BJ (cell line): ENCODE data around the gene CCL8. TPM values are rescaled to one million over a fixed set of nuclear protein-coding genes. Genes with fewer than 3 reads are reported as not detected.

ENCODE experiments used
- CTCF ChIA-PET: fragments of 350-600 bp; formaldehyde crosslinking; extraction: SDS; loops from one replicate; lab custom pipeline; 2021; ENCODE audit warnings: antibody characterized with exemption, inconsistent platforms; lab: Yijun Ruan, JAX
- POLR2A ChIA-PET: fragments of 300-600 bp; sonication (Branson Sonifier 250); formaldehyde crosslinking; extraction: SDS; loops from one replicate; lab custom pipeline; 2021; ENCODE audit warnings: antibody characterized with exemption; lab: Charles Lee
- DNase-seq: peaks from one replicate; pipeline ENCODE4 v3.0.0-alpha.2; 2011; ENCODE audit warnings: low read depth
- H3K27me3 ChIP-seq: 2 replicates; pipeline ENCODE4 v1.6.0; 2011; ENCODE audit warnings: low read length; ENCODE audit not compliant: control insufficient read depth, insufficient read depth
- H3K36me3 ChIP-seq: 2 replicates; pipeline ENCODE4 v1.5.1; 2011; ENCODE audit warnings: low read length; ENCODE audit not compliant: control insufficient read depth, insufficient read depth
- H3K4me3 ChIP-seq: 2 replicates; pipeline ENCODE4 v1.5.1; 2011; ENCODE audit warnings: low read depth, mild to moderate bottlenecking, control low read depth, low read length
- CTCF ChIP-seq: IDR thresholded peaks from 2 replicates; pipeline ENCODE4 v1.5.1; 2011; ENCODE audit warnings: low read depth, mild to moderate bottlenecking, control low read depth, inconsistent platforms, low read length, moderate library complexity; ENCODE audit not compliant: insufficient read depth
- polyA plus RNA-seq: library from polyadenylated mRNA; depleted of rRNA; stranded (reverse); fragments of >200 nt; gene quantifications from 2 replicates; pipeline ENCODE4 v1.2.3, GENCODE V29; 2011; rRNA removed

The CCL8 gene
- polyA plus RNA-seq, 1 experiment: 0.10 TPM

GRCh38 chr17:34370376-34370996 lies 51.3 kb downstream of the CCL8 start:
- no peak for TF ChIP-seq CTCF
- Histone ChIP-seq H3K27me3 (peaks cover 1% of the 10 kb centered on the region; the same call in 1 of the 2 replicates), H3K4me3 (no peak overlapping the region), H3K36me3 (no peaks in the 10 kb centered on the region)
- no peak for DNase-seq
- ChIA-PET POLR2A (no interaction called here), CTCF (interaction anchor here (1.2 to 4.8 kb wide), 4 partner anchors 8 to 170 kb away, joined by 3 to 39 read pairs (median 8); partner anchors contain the start of gene CCL1)

GRCh38 chr17:34370997-34371395 lies 51.8 kb downstream of the CCL8 start:
- DNase-seq: peak; percentile 18
- Histone ChIP-seq H3K36me3 (no peaks in the 10 kb centered on the region), H3K27me3 (peaks cover 1% of the 10 kb centered on the region; the same call in 1 of the 2 replicates), H3K4me3 (no peak overlapping the region)
- TF ChIP-seq CTCF: no peak
- POLR2A ChIA-PET: no interaction called here
- CTCF ChIA-PET: interaction anchor here (1.2 to 4.8 kb wide), 4 partner anchors 9 to 172 kb away, joined by 3 to 39 read pairs (median 4); partner anchors contain the start of gene CCL1

Other genes with a start within 250 kb of the CCL8 start
- 303 and 386 TPM in 2 replicates for gene CCL2, start 64.2 kb upstream of the CCL8 start, polyA plus RNA-seq
- gene CCL7, start 49.2 kb upstream of the CCL8 start, polyA plus RNA-seq: 0.87 and 1.1 TPM in 2 replicates
- 0.55 and 0.70 TPM in 2 replicates for gene CCL11, start 33.7 kb upstream of the CCL8 start, polyA plus RNA-seq
- gene CCL13, start 37.0 kb downstream of the CCL8 start, polyA plus RNA-seq: 0.22 and 0.40 TPM in 2 replicates
- not detected in 2 replicates for gene CCL1, start 43.8 kb downstream of the CCL8 start, polyA plus RNA-seq